HG03175 (cell line): ENCODE data around the gene EXOSC9.
A peak's percentile ranks its signal among the peaks of the same experiment; 100 is the strongest.
"Not testable (repeated sequence)": the region's sequence is repeated elsewhere in the genome, so short reads cannot be mapped to it uniquely, and the experiment has no call there.

Source experiments
- ATAC-seq: cut with Tn5 transposase; IDR thresholded peaks from one replicate; pipeline ENCODE4 v1.9.1; 2021; ENCODE audit warnings: mild to moderate bottlenecking, moderate library complexity; ENCODE audit not compliant: unreplicated experiment

Gene EXOSC9, protein sequence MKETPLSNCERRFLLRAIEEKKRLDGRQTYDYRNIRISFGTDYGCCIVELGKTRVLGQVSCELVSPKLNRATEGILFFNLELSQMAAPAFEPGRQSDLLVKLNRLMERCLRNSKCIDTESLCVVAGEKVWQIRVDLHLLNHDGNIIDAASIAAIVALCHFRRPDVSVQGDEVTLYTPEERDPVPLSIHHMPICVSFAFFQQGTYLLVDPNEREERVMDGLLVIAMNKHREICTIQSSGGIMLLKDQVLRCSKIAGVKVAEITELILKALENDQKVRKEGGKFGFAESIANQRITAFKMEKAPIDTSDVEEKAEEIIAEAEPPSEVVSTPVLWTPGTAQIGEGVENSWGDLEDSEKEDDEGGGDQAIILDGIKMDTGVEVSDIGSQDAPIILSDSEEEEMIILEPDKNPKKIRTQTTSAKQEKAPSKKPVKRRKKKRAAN

GRCh38 chr4:121800961-121801714, at the start of gene EXOSC9:
EXOSC9 (plus strand) TSS chr4:121801323; CDS start chr4:121801425, 102 bp downstream.
- ATAC-seq, result peak; percentile 86

DNA sequence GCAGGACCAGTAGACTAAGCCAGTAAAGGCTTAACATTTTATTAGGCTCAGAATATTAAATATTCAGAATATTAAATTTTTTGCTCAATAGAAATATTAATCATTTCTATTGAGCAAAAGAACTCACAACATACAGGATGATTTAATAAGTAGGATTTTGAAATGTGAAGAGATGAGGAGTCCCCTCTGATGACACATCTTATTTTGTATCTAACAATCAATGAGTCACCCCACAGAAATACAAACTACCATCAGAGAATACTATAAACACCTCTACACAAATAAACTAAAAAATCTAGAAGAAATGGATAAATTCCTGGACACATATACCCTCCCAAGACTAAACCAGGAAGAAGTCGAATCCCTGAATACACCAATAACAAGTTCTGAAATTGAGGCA, 49.0 kb upstream of the EXOSC9 start:
- not testable (repeated sequence) for ATAC-seq

GRCh38 chr4:121758925-121759568, 42.1 kb upstream of the EXOSC9 start:
- ATAC-seq, result no peak

- no peak for ATAC-seq
Measured at GRCh38 chr4:121760205-121760604, 40.9 kb upstream of the EXOSC9 start.

GRCh38 chr4:121764303-121764701, 36.8 kb upstream of the EXOSC9 start:
- ATAC-seq, result no peak

- ATAC-seq, result no peak
Measured at GRCh38 chr4:121764702-121765367, 36.3 kb upstream of the EXOSC9 start, which contains the start of gene SMIM43. SMIM43 (minus strand) TSS chr4:121765164; CDS start chr4:121765105, 59 bp downstream.

DNA sequence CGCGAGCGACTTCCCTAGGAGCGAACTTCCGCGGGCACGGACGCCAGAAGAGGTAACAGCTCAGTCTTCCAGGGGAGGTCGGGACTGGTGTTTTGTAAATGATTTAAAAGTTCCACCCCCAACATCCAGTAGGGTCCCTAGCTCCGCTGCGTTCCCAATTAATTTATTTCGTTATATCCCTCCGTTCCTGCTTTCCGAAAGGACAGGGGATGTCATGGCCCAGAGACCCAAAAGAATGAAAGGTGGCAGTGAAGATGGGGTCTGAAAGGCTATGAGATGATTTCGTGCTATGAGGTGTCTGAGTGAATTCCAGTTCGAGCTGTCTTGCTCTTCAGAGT, 35.8 kb upstream of the EXOSC9 start:
- no peak for ATAC-seq

DNA sequence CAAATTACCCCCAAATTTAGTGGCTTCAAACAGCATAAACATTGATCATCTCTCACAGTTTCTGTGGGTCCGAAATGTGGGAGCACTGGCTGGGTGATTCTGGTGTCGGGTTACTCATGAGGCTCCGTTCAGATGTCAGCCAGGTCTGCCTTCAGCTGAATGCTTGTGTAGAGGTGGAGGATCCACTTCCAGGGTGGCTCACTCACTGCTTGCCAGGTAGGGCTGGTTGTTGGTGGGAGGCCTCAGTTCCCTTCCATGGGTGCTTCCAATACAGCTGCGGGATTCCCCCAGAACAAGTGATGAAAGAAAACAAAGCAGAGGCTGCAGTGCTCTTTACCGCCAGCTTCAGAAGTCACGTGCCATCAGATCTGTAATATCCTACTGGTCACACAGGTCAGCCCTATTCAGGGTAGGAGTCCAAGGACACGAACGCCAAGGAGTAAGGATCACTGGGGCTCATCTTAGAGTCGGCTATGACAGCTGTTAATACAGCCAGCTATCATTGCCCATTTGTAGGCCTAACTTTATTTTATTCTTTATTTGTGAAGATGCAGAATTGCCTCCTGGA, 35.1 kb upstream of the EXOSC9 start:
- ATAC-seq, result no peak

- ATAC-seq, result no peak
Measured at GRCh38 chr4:121767166-121767565, 34.0 kb upstream of the EXOSC9 start.

GRCh38 chr4:121769341-121769740, 31.8 kb upstream of the EXOSC9 start:
- no peak for ATAC-seq

GRCh38 chr4:121771869-121772268, 29.3 kb upstream of the EXOSC9 start:
- ATAC-seq, result no peak

DNA sequence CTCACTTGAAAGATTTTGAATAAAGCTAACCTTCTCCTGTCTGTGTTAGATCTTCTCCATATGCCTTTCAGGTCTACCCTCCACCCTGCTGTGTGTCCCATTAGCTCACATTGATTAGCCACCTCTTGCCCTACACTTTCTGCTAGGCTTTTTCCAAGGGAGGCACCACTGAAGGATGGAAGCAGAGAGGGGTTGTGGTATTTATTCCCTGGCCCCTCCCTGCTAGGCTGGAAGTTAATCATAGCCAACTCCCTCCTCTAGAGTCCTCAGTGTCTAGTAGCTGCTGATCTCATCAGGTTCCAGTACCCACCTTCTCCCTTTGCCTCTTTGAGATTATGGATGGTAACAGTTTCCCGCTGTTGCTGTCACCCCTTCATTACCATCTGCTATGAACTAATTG, 27.2 kb upstream of the EXOSC9 start:
- no peak for ATAC-seq

GRCh38 chr4:121776610-121777401, 24.3 kb upstream of the EXOSC9 start:
- no peak for ATAC-seq

DNA sequence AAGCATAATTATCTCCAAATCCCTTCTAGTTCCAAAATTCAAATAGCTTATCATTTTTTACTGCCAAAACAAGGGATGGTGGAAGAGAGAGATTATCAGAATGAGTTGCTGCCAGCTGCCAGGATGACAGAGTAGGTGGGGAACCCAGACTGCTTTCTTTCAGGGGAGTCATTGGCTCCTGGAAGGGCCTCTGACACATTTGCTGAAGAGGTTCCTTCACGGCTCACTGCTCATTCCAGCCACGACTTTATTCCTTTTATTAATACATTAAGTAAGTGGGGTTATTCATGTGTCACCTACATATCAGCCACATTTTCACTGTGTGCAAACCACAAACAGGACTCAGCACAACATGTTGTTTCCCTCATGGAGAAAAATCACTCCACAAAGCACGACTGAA, 23.5 kb upstream of the EXOSC9 start:
- ATAC-seq, result peak; percentile 64

GRCh38 chr4:121778991-121779628, 22.0 kb upstream of the EXOSC9 start:
- no peak for ATAC-seq

DNA sequence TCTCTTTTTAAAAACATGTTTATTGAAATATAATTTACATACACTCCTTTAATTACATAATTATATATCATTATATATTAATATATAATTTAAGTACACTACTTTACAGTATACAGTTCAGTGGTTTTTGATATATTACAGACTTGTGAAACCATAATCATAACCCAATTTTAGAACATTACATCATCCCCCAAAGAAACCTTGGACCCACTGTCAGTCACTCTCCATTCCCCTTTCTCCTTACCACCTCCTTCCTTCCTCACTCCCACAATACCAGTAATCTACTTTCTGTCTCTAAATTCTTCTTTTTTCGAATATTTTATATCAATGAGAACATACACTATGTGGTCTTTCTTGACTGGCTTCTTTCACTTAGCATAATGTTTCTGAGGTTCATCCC, 17.9 kb upstream of the EXOSC9 start:
- ATAC-seq, result no peak

GRCh38 chr4:121784401-121784800, 16.7 kb upstream of the EXOSC9 start:
- no peak for ATAC-seq

- ATAC-seq, result no peak
Measured at GRCh38 chr4:121784975-121785374, 16.1 kb upstream of the EXOSC9 start.

- ATAC-seq, result no peak
Measured at GRCh38 chr4:121785479-121785878, 15.6 kb upstream of the EXOSC9 start.
